D721Med (cell line): Measurements from ENCODE around the gene CLEC6A.
"Not testable (repeated sequence)": the region's sequence is repeated elsewhere in the genome, so short reads cannot be mapped to it uniquely, and the experiment has no call there.

ENCODE experiments used
- DNase-seq: peaks from one replicate; pipeline ENCODE4 v3.0.0; 2011; ENCODE audit warnings: low spot score; ENCODE audit not compliant: insufficient read length
- FAIRE-seq: peaks from 2 replicates; lab custom pipeline; 2011; peaks lifted over from hg19 to GRCh38; lab: Jason Lieb, UNC
- TF ChIP-seq, protein P1 (sequence below): IDR thresholded peaks from 2 replicates; pipeline ENCODE4 v1.5.1; 2012; ENCODE audit warnings: mild to moderate bottlenecking, control low read depth; ENCODE audit not compliant: insufficient read depth; ENCODE audit errors: missing control alignments

Gene CLEC6A

DNA sequence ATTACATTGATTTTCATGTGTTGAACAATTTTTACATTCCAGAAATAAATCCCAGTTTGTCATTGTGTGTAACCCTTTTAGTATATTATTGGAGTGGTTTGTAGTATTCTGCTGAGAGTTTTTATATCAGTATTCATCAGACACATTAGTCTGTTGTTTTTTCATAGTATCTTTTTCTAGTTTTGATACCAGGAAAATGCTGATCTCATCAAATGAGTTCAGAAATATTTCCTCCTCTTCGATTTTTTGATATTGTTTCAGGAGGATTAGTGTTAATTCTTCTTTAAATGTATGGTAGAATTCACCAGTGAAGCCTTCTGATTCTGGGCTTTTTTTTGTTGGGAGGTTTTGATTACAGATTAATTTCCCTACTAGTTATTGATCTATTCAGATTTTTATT lies 15.3 kb downstream of the CLEC6A start:
- FAIRE-seq (no peak), DNase-seq (no peak)
- TF ChIP-seq, protein P1, sequence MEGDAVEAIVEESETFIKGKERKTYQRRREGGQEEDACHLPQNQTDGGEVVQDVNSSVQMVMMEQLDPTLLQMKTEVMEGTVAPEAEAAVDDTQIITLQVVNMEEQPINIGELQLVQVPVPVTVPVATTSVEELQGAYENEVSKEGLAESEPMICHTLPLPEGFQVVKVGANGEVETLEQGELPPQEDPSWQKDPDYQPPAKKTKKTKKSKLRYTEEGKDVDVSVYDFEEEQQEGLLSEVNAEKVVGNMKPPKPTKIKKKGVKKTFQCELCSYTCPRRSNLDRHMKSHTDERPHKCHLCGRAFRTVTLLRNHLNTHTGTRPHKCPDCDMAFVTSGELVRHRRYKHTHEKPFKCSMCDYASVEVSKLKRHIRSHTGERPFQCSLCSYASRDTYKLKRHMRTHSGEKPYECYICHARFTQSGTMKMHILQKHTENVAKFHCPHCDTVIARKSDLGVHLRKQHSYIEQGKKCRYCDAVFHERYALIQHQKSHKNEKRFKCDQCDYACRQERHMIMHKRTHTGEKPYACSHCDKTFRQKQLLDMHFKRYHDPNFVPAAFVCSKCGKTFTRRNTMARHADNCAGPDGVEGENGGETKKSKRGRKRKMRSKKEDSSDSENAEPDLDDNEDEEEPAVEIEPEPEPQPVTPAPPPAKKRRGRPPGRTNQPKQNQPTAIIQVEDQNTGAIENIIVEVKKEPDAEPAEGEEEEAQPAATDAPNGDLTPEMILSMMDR: no peak

DNA sequence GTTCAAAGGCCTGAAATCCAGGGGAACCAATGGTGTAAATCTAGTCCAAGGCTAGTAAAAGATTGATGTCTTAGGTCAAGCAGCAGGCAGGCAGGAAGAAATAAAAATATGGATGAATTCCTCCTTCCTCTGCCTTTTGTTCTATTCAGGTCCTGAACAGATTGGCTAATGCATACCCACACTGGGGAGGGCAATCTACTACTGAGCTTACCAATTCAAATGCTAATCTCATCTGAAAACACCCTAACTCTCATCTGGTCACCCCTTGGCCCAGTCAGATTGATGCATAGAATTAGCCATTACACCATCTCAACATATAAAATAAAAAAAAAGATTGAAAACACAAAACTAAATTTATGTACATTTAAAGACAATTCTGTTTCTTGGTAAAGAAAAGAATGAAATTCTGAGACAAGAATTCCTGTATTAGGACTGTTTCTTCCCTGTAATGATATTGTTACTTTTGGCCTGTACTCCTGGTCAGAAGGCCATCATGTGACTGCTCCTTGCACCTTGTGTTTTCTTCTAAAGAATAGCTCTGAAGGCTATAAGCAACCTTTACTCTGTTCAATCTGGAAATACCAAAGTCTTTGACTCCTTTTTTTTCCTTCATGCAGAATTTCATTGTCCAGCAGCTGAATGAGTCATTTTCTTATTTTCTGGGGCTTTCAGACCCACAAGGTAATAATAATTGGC lies 19.9 kb downstream of the CLEC6A start:
- no peak for FAIRE-seq
- no peak for DNase-seq
- TF ChIP-seq, protein P1: no peak

DNA sequence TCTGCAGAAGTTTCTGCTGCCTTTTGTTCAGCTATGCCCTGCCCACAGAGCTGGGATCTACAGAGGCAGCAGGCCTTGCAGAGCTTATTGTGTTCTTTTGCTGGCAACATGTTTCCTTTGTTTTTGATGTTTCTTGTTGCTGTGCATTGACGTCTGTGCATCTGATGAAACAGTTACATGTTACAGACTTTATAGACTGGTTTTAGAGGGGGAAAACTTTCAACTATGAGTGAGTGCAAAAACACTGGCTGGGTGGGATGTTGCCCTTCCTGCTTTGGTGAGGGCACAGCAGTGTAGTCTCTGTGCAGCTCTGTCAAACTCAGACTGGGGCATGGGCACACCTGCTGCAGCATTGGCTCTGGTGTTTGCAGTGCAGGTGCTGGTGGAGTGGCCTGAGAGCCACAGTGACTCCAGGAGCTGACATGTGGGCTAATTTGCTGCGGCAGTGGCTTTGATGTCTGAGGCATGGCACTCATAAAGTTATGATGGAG lies 26.9 kb downstream of the CLEC6A start:
- FAIRE-seq (no peak), DNase-seq (no peak)
- TF ChIP-seq, protein P1: no peak

DNA sequence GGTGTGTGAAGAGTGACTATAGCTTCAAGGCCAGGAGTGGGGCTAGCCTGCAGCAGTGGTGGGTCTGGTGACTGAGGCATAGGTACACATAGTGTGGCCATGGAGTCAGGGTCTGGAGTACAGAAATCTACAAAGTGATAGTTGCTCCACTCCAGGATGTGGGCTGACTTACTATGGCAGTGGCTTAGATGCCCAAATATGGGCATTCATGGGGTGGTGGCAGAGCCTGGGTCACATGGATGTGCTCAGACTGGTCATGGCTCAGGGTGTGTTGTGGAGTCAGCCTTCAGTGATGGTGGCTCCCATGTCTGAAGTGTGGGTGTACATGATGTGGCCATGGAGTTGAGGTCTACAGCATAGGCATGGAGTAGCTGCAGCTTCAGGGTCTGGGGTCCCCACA lies 27.3 kb downstream of the CLEC6A start:
- FAIRE-seq: no peak
- TF ChIP-seq, protein P1: no peak
- DNase-seq: no peak

DNA sequence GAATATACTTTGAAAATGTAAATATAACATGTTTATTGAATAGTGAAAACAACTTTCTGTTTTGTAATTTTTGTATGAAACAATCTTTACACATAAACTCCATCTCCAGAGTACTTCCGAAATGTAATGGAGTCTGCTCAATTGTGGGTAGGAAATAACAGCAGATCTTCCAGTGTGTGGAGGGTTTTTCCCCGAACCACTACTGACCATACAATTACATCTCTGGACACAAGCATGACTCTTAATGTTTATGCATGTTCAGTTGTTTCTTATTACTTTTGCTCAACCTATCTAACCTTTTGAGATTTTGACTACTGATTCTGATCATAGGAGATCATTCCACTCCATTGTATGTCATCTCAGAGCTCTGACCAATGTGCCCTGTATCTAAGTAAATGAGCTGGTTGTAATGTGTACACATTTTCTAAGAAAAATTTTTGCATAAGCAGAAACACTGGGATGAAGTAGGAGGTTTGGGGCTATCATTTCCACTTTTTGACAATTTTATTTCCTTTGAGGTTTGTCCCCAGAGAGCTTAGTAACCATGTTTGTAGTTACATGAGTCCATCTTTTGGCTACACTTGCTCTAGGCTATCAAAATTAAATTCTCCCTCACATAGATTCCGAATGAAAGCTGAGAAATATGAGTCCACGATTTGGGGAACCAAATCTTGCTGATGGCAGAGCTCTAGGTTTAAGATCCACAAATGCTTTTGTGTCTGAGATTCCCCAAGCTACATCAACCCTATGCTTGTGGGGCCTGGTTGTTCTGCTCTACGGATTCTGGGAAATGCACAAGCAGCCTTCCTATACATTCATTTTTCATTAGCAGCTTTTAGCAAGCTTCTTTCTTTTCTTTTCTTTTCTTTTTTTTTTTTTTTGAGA lies 36.1 kb downstream of the CLEC6A start:
- TF ChIP-seq, protein P1: no peak
- no peak for FAIRE-seq
- no peak for DNase-seq

DNA sequence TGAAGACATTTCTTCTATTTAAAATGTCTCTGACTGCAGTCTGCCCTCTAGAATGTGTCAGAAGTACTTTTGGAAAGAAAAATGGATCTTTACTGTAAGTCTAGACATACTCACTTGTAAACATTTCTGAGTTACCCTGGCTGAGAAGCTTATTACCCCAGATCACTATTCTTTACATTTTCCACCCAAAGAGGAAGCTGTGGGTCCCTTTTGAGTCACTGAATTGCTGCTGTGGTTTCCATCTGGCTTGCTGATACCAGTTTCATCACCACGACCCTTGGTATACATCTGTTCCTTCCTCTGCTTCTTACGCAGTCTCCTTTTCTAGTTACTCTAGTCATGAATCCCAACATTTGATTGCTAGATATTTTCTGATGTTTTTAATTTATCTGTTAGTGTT lies 37.3 kb downstream of the CLEC6A start:
- FAIRE-seq: no peak

DNA sequence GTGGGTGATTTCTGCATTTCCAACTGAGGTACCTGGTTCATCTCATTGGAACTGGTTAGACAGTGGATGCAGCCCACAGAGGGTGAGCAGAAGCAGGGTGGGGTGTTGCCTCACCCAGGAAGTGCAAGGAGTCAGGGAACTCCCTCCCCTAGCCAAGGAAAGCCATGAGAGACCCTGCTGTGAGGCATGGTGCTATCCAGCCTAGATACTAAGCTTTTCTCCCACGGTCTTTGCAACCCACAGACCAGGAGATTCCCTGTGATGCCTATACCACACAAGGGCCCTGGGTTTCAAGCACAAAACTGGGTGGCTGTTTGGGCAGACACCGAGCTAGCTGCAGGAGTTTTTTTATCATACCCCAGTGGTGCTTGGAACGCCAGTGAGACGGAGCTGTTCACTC lies 39.9 kb downstream of the CLEC6A start:
- not testable (repeated sequence) for FAIRE-seq, DNase-seq

More for the DNA sequence above, 37.3 kb downstream of the CLEC6A start:
- TF ChIP-seq, protein P1: no peak
- no peak for DNase-seq

DNA sequence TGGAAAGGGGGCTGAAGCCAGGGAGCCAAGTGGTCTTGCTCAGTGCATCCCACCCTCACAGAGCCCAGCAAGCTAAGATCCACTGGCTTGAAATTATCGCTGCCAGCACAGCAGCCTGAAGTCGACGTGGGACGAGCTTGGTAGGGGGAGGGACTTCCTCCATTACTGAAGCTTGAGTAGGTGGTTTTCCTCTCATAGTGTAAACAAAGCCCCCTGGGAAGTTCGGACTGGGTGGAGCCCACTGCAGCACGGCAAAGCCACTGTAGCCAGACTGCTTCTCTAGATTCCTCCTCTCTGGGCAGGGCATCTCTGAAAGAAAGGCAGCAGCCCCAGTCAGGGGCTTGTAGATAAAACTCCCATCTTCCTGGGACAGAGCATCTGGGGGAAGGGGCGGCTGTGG lies 40.3 kb downstream of the CLEC6A start:
- DNase-seq, FAIRE-seq: not testable (repeated sequence)
